ENCODE measurements around the gene PKMYT1. TPM values are rescaled to one million over a fixed set of nuclear protein-coding genes. Genes with fewer than 3 reads are reported as not detected.
"Not testable (repeated sequence)": the region's sequence is repeated elsewhere in the genome, so short reads cannot be mapped to it uniquely, and the experiment has no call there.

PKMYT1 gene
- total and polyA plus RNA-seq, 9 of the 15 experiments (the other 6 are each of a cell fraction or from before 2014, with no cell fraction given) = 8.7 to 201 (median 37.8) TPM

DNA sequence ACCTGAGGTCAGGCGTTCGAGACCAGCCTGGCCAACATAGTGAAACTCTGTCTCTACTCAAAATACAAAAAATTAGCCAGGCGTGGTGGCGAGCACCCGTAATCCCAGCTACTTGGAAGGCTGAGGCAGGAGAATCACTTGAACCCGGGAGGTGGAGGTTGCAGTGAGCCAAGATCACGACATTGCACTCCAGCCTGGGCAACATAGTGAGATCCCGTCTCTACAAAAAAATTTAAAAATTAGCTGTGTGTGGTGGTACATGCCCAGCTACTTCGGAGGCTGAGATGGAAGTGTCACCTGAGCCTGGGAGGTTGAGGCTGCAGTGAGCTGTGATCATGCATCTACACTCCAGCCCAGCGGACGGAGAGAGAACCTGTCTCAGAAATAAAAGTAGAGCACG is 36.5 kb downstream of the PKMYT1 start:
- ATAC-seq; H3K4me1 ChIP-seq (replicated peaks in 1 of 2; ENCODE audit: control insufficient read depth in 2 of 2, insufficient read depth in 2 of 2, low read length in 2 of 2); H3K9ac ChIP-seq (ENCODE audit: insufficient read depth in 1 of 2, low read depth in 2 of 2, low read length in 2 of 2); FAIRE-seq; H3K9me1 ChIP-seq (ENCODE audit: control insufficient read depth, insufficient read depth, low read length); in situ Hi-C loops (cut with MboI); H3K4me2 ChIP-seq (ENCODE audit: insufficient read depth, low read length); BruUV-seq (replicated peaks); intact Hi-C loops (cut with micrococcal nuclease); CTCF ChIA-PET (ENCODE audit: low intra/inter-chr PET ratio); H3K27ac ChIP-seq (ENCODE audit: extremely low read depth, low read depth, low read length); H3K4me3 ChIP-seq; H4K20me1 ChIP-seq (replicated peaks; ENCODE audit: control insufficient read depth, insufficient read depth, low read length); H2AFZ ChIP-seq (ENCODE audit: low read depth, low read length); H3K9me3 ChIP-seq (replicated peaks; ENCODE audit: control insufficient read depth, insufficient read depth, low read depth, low read length); H3K79me2 ChIP-seq (ENCODE audit: control insufficient read depth, insufficient read depth, low read length); DNase-seq (ENCODE audit: extremely low read depth in 1 of 4, low spot score in 3 of 4); H3K27me3 ChIP-seq (ENCODE audit: control insufficient read depth in 2 of 2, insufficient read depth in 2 of 2, low read length in 2 of 2): not testable (repeated sequence)
- POLR2A ChIA-PET = interaction anchor here (0.8 to 1.1 kb wide), 2 partner anchors 12 to 22 kb away, joined by 3 read pairs; no protein-coding TSS in a partner anchor
- WGBS (ENCODE audit: insufficient coverage, low coverage, missing lambda C conversion rate) = 94% methylated on average over 12 of the region's 12 CpGs
- peak; percentile 66 for TF ChIP-seq ZNF121 (CRISPR knock-in tag; conservative IDR thresholded peaks at IDR 0.05)
- H3K36me3 ChIP-seq (ENCODE audit: control insufficient read depth, insufficient read depth, low read length) = peaks cover 29% of the 10 kb centered on the region; the same call in 2 of the 3 replicates

DNA sequence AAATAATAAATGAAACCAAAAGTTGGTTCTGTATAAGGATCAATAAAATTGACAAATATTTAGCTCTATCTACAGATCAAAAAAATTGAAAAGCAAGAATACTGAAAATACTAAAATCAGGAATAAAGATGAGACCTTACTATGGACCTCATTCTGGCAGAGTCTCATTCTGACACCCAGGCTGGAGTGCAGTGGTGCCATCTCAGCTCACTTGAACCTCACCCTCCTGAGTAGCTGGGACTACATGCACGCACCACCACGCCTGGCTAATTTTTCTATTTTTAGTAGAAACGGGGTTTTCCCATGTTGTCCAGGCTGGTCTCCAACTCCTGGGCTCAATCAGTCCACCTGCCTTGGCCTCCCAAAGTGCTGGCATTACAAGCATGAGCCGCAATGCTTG is 38.2 kb downstream of the PKMYT1 start:
- Histone ChIP-seq H3K4me2 (ENCODE audit: insufficient read depth, low read length) (no peak overlapping the region), H2AFZ (ENCODE audit: low read depth, low read length) (no peak overlapping the region), H3K4me3 (no peak overlapping the region), H3K79me2 (ENCODE audit: control insufficient read depth, insufficient read depth, low read length) (no peaks in the 10 kb centered on the region), H3K9me1 (ENCODE audit: control insufficient read depth, insufficient read depth, low read length) (no peaks in the 10 kb centered on the region), H3K27me3 (ENCODE audit: control insufficient read depth in 2 of 2, insufficient read depth in 2 of 2, low read length in 2 of 2) (no peaks in the 10 kb centered on the region), H3K27ac (ENCODE audit: extremely low read depth, low read depth, low read length) (no peak overlapping the region), H4K20me1 (replicated peaks; ENCODE audit: control insufficient read depth, insufficient read depth, low read length) (no peaks in the 10 kb centered on the region), H3K9me3 (replicated peaks; ENCODE audit: control insufficient read depth, insufficient read depth, low read depth, low read length) (no peaks in the 10 kb centered on the region), H3K4me1 (replicated peaks in 1 of 2; ENCODE audit: control insufficient read depth in 2 of 2, insufficient read depth in 2 of 2, low read length in 2 of 2) (peaks cover 0 to under 1% of the 10 kb centered on the region in 2 experiments; a peak in 2 of 5 replicates), H3K36me3 (ENCODE audit: control insufficient read depth, insufficient read depth, low read length) (peaks cover 43% of the 10 kb centered on the region; the same call in 2 of the 3 replicates), H3K9ac (ENCODE audit: insufficient read depth in 1 of 2, low read depth in 2 of 2, low read length in 2 of 2) (no peak overlapping the region)
- ChIA-PET CTCF (ENCODE audit: low intra/inter-chr PET ratio) (no interaction called here), POLR2A (interaction anchor here (0.6 kb wide), 1 partner anchor 14 kb away, joined by 3 read pairs; no protein-coding TSS in a partner anchor)
- intact Hi-C loops (cut with micrococcal nuclease) (no loop called here), in situ Hi-C loops (cut with MboI) (no loop called here)
- ATAC-seq (no peak), DNase-seq (ENCODE audit: extremely low read depth in 1 of 4, low spot score in 3 of 4) (no peak), FAIRE-seq (no peak)
- 87% methylated on average over 4 of the region's 4 CpGs for WGBS (ENCODE audit: insufficient coverage, low coverage, missing lambda C conversion rate)
- no TSS peak for BruUV-seq (replicated peaks)
- TF ChIP-seq ARHGAP35 (IDR thresholded peaks at IDR 0.05; ENCODE audit: partially characterized antibody) (no peak), EZH2 (IDR thresholded peaks at IDR 0.05; ENCODE audit: borderline replicate concordance, low read depth, low read length) (no peak), ILF3 (IDR thresholded peaks at IDR 0.05; ENCODE audit: borderline replicate concordance) (no peak)
- TF ChIP-seq, protein P1, sequence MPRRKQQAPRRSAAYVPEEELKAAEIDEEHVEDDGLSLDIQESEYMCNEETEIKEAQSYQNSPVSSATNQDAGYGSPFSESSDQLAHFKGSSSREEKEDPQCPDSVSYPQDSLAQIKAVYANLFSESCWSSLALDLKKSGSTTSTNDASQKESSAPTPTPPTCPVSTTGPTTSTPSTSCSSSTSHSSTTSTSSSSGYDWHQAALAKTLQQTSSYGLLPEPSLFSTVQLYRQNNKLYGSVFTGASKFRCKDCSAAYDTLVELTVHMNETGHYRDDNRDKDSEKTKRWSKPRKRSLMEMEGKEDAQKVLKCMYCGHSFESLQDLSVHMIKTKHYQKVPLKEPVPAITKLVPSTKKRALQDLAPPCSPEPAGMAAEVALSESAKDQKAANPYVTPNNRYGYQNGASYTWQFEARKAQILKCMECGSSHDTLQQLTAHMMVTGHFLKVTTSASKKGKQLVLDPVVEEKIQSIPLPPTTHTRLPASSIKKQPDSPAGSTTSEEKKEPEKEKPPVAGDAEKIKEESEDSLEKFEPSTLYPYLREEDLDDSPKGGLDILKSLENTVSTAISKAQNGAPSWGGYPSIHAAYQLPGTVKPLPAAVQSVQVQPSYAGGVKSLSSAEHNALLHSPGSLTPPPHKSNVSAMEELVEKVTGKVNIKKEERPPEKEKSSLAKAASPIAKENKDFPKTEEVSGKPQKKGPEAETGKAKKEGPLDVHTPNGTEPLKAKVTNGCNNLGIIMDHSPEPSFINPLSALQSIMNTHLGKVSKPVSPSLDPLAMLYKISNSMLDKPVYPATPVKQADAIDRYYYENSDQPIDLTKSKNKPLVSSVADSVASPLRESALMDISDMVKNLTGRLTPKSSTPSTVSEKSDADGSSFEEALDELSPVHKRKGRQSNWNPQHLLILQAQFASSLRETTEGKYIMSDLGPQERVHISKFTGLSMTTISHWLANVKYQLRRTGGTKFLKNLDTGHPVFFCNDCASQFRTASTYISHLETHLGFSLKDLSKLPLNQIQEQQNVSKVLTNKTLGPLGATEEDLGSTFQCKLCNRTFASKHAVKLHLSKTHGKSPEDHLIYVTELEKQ (CRISPR knock-in tag; IDR thresholded peaks at IDR 0.05) = no peak
